HepG2 (cell line): ENCODE data around the gene ANKRD35.

Experiments
- EP300 ChIP-seq, 3 experiments: sonication (generic) in 1 of 3; formaldehyde crosslinking in 1 of 3; IDR thresholded peaks; 2 replicates each; pipeline versions ENCODE4 v1.5.1 to v1.6.1; 2011 to 2020; ENCODE audit warnings: low read depth in 2 of 3, low read length in 2 of 3, borderline replicate concordance in 1 of 3, improper control_type of control experiment in 1 of 3, mild to moderate bottlenecking in 1 of 3, missing genetic modification reagents in 1 of 3, moderate library complexity in 1 of 3
- RNF2 ChIP-seq: fragments of 450-650 bp; conservative IDR thresholded peaks from 2 replicates; pipeline ENCODE4 v1.6.1; 2016; ENCODE audit warnings: low read depth
- SNAI1 ChIP-seq: sonication (generic); formaldehyde crosslinking; IDR thresholded peaks from 2 replicates; pipeline ENCODE4 v1.5.0; 2020; ENCODE audit warnings: mild to moderate bottlenecking, missing genetic modification reagents, borderline replicate concordance
- TCF12 ChIP-seq, 2 experiments: fragments of 450-650 bp in 1 of 2; sonication (generic) in 1 of 2; formaldehyde crosslinking in 1 of 2; IDR thresholded peaks; 2 replicates each; pipeline versions ENCODE4 v1.6.1 to v1.8.0; 2017 to 2022; ENCODE audit warnings: antibody characterized with exemption in 1 of 2, mild to moderate bottlenecking in 1 of 2, missing genetic modification reagents in 1 of 2, moderate library complexity in 1 of 2
- ZNF382 ChIP-seq: sonication (generic); formaldehyde crosslinking; IDR thresholded peaks from 2 replicates; pipeline ENCODE4 v1.5.0; 2020; ENCODE audit warnings: missing genetic modification reagents, mild to moderate bottlenecking, borderline replicate concordance
- ZSCAN30 ChIP-seq: sonication (generic); formaldehyde crosslinking; IDR thresholded peaks from 2 replicates; pipeline ENCODE4 v1.5.0; 2020; ENCODE audit warnings: mild to moderate bottlenecking, missing genetic modification reagents
- TF ChIP-seq, protein P1 (sequence below): sonication (generic); formaldehyde crosslinking; IDR thresholded peaks from 2 replicates; pipeline ENCODE4 v1.5.0; 2020; ENCODE audit warnings: mild to moderate bottlenecking, missing genetic modification reagents, moderate library complexity
- TF ChIP-seq, protein P2 (sequence below): sonication (generic); formaldehyde crosslinking; IDR thresholded peaks from 2 replicates; pipeline ENCODE4 v1.4.0; 2020; ENCODE audit warnings: missing genetic modification reagents
- TF ChIP-seq, protein P3 (sequence below): IDR thresholded peaks from 2 replicates; pipeline ENCODE4 v1.6.1; 2016; ENCODE audit warnings: control low read depth
- TF ChIP-seq, protein P4 (sequence below), 2 experiments: IDR thresholded peaks; 2 replicates each; pipeline ENCODE4 v1.6.1; 2011 to 2012; ENCODE audit warnings: low read length in 2 of 2, borderline replicate concordance in 1 of 2, low read depth in 1 of 2, mild to moderate bottlenecking in 1 of 2, moderate library complexity in 1 of 2

DNA sequence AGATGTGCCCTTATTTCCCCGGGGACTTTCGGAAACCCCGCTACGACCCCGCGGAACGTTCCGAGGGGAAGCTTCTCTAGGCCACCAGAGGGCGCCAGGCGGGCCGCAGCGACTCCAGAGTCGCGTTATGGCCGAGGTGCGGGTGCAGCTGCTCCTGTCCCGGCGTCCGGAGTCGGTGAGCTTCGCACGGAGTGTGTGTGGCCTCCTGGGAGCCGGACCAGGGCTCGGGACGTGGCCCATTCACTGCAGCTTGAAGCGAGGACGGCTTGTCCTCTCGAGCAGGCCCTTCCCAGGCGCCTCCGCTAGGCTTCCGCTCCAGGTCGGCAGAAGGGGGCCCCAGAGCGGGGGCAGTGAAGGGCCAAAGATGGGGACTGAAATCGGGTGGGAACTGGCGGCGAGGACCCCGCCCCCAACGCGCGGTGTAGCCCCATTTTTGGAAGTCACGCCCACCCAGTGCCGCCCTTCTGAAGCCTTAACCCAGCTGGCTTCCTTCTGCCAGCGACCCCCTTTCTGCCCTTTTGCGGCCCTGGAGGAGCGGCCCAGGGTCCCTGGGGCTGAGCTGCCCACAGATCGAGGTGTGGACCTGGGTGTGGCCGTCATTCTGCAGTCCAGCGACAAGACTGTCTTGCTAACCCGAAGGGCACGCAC is 40.0 kb downstream of the ANKRD35 start, which contains the start of gene NUDT17:
- TF ChIP-seq ZSCAN30 (CRISPR knock-in tag): no peak
- TF ChIP-seq, protein P1, sequence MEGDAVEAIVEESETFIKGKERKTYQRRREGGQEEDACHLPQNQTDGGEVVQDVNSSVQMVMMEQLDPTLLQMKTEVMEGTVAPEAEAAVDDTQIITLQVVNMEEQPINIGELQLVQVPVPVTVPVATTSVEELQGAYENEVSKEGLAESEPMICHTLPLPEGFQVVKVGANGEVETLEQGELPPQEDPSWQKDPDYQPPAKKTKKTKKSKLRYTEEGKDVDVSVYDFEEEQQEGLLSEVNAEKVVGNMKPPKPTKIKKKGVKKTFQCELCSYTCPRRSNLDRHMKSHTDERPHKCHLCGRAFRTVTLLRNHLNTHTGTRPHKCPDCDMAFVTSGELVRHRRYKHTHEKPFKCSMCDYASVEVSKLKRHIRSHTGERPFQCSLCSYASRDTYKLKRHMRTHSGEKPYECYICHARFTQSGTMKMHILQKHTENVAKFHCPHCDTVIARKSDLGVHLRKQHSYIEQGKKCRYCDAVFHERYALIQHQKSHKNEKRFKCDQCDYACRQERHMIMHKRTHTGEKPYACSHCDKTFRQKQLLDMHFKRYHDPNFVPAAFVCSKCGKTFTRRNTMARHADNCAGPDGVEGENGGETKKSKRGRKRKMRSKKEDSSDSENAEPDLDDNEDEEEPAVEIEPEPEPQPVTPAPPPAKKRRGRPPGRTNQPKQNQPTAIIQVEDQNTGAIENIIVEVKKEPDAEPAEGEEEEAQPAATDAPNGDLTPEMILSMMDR: peak; percentile 94
- 0 out of 2 replicates have a peak, but pooled peaks have one; percentile 55 for TF ChIP-seq SNAI1 (CRISPR knock-in tag)
- TF ChIP-seq, protein P2, sequence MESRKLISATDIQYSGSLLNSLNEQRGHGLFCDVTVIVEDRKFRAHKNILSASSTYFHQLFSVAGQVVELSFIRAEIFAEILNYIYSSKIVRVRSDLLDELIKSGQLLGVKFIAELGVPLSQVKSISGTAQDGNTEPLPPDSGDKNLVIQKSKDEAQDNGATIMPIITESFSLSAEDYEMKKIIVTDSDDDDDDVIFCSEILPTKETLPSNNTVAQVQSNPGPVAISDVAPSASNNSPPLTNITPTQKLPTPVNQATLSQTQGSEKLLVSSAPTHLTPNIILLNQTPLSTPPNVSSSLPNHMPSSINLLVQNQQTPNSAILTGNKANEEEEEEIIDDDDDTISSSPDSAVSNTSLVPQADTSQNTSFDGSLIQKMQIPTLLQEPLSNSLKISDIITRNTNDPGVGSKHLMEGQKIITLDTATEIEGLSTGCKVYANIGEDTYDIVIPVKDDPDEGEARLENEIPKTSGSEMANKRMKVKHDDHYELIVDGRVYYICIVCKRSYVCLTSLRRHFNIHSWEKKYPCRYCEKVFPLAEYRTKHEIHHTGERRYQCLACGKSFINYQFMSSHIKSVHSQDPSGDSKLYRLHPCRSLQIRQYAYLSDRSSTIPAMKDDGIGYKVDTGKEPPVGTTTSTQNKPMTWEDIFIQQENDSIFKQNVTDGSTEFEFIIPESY: no peak; the same call in 1 of the 2 replicates
- TF ChIP-seq RNF2: no peak
- no peak for TF ChIP-seq ZNF382
- no peak for TF ChIP-seq TCF12 (IDR thresholded peaks at IDR 0.05)
- 0 out of 2 replicates have a peak, but pooled peaks have one; percentile 66 for TF ChIP-seq TCF12 (CRISPR knock-in tag; IDR thresholded peaks at IDR 0.05)
- TF ChIP-seq, protein P3, sequence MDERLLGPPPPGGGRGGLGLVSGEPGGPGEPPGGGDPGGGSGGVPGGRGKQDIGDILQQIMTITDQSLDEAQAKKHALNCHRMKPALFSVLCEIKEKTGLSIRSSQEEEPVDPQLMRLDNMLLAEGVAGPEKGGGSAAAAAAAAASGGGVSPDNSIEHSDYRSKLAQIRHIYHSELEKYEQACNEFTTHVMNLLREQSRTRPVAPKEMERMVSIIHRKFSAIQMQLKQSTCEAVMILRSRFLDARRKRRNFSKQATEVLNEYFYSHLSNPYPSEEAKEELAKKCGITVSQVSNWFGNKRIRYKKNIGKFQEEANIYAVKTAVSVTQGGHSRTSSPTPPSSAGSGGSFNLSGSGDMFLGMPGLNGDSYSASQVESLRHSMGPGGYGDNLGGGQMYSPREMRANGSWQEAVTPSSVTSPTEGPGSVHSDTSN (CRISPR knock-in tag): no peak
- no peak for TF ChIP-seq EP300 (IDR thresholded peaks at IDR 0.05; ENCODE audit: low read depth in 2 of 2, low read length in 2 of 2)
- no peak for TF ChIP-seq EP300 (CRISPR knock-in tag; IDR thresholded peaks at IDR 0.05; ENCODE audit: borderline replicate concordance)
- TF ChIP-seq, protein P4, sequence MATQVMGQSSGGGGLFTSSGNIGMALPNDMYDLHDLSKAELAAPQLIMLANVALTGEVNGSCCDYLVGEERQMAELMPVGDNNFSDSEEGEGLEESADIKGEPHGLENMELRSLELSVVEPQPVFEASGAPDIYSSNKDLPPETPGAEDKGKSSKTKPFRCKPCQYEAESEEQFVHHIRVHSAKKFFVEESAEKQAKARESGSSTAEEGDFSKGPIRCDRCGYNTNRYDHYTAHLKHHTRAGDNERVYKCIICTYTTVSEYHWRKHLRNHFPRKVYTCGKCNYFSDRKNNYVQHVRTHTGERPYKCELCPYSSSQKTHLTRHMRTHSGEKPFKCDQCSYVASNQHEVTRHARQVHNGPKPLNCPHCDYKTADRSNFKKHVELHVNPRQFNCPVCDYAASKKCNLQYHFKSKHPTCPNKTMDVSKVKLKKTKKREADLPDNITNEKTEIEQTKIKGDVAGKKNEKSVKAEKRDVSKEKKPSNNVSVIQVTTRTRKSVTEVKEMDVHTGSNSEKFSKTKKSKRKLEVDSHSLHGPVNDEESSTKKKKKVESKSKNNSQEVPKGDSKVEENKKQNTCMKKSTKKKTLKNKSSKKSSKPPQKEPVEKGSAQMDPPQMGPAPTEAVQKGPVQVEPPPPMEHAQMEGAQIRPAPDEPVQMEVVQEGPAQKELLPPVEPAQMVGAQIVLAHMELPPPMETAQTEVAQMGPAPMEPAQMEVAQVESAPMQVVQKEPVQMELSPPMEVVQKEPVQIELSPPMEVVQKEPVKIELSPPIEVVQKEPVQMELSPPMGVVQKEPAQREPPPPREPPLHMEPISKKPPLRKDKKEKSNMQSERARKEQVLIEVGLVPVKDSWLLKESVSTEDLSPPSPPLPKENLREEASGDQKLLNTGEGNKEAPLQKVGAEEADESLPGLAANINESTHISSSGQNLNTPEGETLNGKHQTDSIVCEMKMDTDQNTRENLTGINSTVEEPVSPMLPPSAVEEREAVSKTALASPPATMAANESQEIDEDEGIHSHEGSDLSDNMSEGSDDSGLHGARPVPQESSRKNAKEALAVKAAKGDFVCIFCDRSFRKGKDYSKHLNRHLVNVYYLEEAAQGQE (IDR thresholded peaks at IDR 0.05; ENCODE audit: borderline replicate concordance in 1 of 2, low read depth in 1 of 2, low read length in 2 of 2): no peak
